Measurements from ENCODE around the gene HSD17B1.

DNA sequence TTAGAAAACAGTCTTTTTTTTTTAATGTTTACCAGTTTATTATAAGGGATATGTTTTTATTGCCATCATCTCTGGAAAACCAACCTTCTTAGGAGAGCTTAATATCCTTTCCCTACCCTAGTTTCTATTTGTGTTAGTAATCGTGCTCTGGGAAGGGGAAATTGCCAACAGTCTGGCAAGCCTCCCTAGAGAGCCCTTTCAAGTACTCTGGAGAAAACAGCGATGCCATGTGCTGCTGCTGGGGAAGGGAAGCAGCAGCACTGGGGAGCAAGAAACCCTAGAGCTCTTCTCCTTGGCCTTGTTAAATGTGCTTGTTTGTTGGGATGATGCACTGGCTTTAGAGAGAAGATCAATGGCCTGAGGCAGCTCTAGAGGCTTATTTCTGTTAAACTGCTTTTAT is 46.2 kb downstream of the HSD17B1 start:
- TF ChIP-seq, protein P1, sequence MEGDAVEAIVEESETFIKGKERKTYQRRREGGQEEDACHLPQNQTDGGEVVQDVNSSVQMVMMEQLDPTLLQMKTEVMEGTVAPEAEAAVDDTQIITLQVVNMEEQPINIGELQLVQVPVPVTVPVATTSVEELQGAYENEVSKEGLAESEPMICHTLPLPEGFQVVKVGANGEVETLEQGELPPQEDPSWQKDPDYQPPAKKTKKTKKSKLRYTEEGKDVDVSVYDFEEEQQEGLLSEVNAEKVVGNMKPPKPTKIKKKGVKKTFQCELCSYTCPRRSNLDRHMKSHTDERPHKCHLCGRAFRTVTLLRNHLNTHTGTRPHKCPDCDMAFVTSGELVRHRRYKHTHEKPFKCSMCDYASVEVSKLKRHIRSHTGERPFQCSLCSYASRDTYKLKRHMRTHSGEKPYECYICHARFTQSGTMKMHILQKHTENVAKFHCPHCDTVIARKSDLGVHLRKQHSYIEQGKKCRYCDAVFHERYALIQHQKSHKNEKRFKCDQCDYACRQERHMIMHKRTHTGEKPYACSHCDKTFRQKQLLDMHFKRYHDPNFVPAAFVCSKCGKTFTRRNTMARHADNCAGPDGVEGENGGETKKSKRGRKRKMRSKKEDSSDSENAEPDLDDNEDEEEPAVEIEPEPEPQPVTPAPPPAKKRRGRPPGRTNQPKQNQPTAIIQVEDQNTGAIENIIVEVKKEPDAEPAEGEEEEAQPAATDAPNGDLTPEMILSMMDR (conservative IDR thresholded peaks at IDR 0.05 in 1 of 2, IDR thresholded peaks at IDR 0.05 in 1 of 2; ENCODE audit: low read depth in 1 of 2, low read length in 2 of 2) = no peak
- TF ChIP-seq EZH2 (IDR thresholded peaks at IDR 0.05; ENCODE audit: low read length, missing control alignments) = no peak

Data from fibroblast of lung (primary cell).